H1 (cell line): ENCODE results near the gene HMCN2. TPM values are rescaled to one million over a fixed set of nuclear protein-coding genes. Genes with fewer than 3 reads are reported as not detected.

Source experiments
- CTCF ChIA-PET: fragments of 300-600 bp; sonication (Branson Sonifier 250); formaldehyde crosslinking; loops from one replicate; lab custom pipeline; 2021; ENCODE audit not compliant: partially characterized antibody; lab: Charles Lee
- POLR2A ChIA-PET: fragments of 300-600 bp; sonication (Branson Sonifier 250); formaldehyde crosslinking; loops from one replicate; lab custom pipeline; 2021; ENCODE audit warnings: inconsistent platforms; ENCODE audit not compliant: partially characterized antibody; lab: Charles Lee
- DNase-seq, 2 experiments: peaks; one replicate each; pipeline versions ENCODE4 v3.0.0 to v3.0.0-alpha.2; 2010 to 2022; ENCODE audit warnings: low spot score in 2 of 2, low read depth in 1 of 2, mixed read lengths in 1 of 2
- FAIRE-seq: peaks from 2 replicates; lab custom pipeline; 2011; peaks lifted over from hg19 to GRCh38; lab: Jason Lieb, UNC
- H2AFZ ChIP-seq: 2 replicates; pipeline ENCODE4 v1.8.1; 2012; ENCODE audit warnings: low read length, inconsistent platforms
- H2AK5ac ChIP-seq: 2 replicates; pipeline ENCODE4 v1.6.1; 2013; ENCODE audit warnings: low read depth, low read length
- H2BK120ac ChIP-seq: replicated peaks from 2 replicates; pipeline ENCODE3; 2013; ENCODE audit warnings: low read depth, low read length, inconsistent platforms
- H2BK12ac ChIP-seq: 2 replicates; pipeline ENCODE4 v1.6.1; 2013; ENCODE audit warnings: low read depth, low read length
- H2BK15ac ChIP-seq: 2 replicates; pipeline ENCODE4 v1.6.1; 2013; ENCODE audit warnings: low read length
- H2BK20ac ChIP-seq: 2 replicates; pipeline ENCODE4 v1.6.1; 2013; ENCODE audit warnings: low read length
- H2BK5ac ChIP-seq: 2 replicates; pipeline ENCODE4 v1.6.1; 2013; ENCODE audit warnings: low read depth, low read length
- H3K14ac ChIP-seq: 2 replicates; pipeline ENCODE4 v1.6.1; 2013; ENCODE audit warnings: inconsistent platforms; ENCODE audit not compliant: insufficient read length
- H3K18ac ChIP-seq: 2 replicates; pipeline ENCODE4 v1.6.1; 2013; ENCODE audit warnings: low read length; ENCODE audit errors: extremely low read depth
- H3K23ac ChIP-seq: 2 replicates; pipeline ENCODE4 v1.6.1; 2013; ENCODE audit warnings: inconsistent platforms; ENCODE audit not compliant: insufficient read length
- H3K23me2 ChIP-seq: 2 replicates; pipeline ENCODE4 v1.6.1; 2013; ENCODE audit warnings: low read depth, low read length
- H3K27ac ChIP-seq: 2 replicates; pipeline ENCODE4 v1.6.1; 2011; ENCODE audit warnings: low read depth, low read length, inconsistent platforms
- H3K27me3 ChIP-seq, 4 experiments: replicated peaks in 1 of 4; 1 replicate in 1 of 4; 2 replicates in 3 of 4; pipeline versions ENCODE4 v1.6.1 to v1.8.1; 2011 to 2013; ENCODE audit warnings: low read length in 3 of 4, mild to moderate bottlenecking in 3 of 4, inconsistent platforms in 2 of 4, mixed read lengths in 2 of 4, moderate library complexity in 1 of 4; ENCODE audit not compliant: control insufficient read depth in 3 of 4, insufficient read depth in 3 of 4; ENCODE audit errors: extremely low read depth in 1 of 4
- H3K36me3 ChIP-seq, 4 experiments: 2 replicates each; pipeline versions ENCODE4 v1.6.1 to v1.8.1; 2011 to 2013; ENCODE audit warnings: mild to moderate bottlenecking in 4 of 4, low read length in 3 of 4, moderate library complexity in 2 of 4, control low read depth in 1 of 4, inconsistent platforms in 1 of 4; ENCODE audit not compliant: insufficient read depth in 4 of 4, control insufficient read depth in 2 of 4
- H3K4ac ChIP-seq: replicated peaks from 2 replicates; pipeline ENCODE3; 2013; ENCODE audit warnings: low read length, low read depth, mixed read lengths, inconsistent platforms; ENCODE audit not compliant: insufficient read length
- H3K4me1 ChIP-seq, 4 experiments: replicated peaks in 1 of 4; 1 replicate in 1 of 4; 2 replicates in 3 of 4; pipeline versions ENCODE4 v1.6.1 to v1.8.1; 2011 to 2013; ENCODE audit warnings: low read length in 3 of 4, inconsistent platforms in 2 of 4, mixed read lengths in 1 of 4; ENCODE audit not compliant: insufficient read depth in 4 of 4, control insufficient read depth in 3 of 4
- H3K4me2 ChIP-seq, 2 experiments: 2 replicates each; pipeline versions ENCODE4 v1.6.1 to v1.8.1; 2011 to 2013; ENCODE audit warnings: low read depth in 2 of 2, low read length in 2 of 2, control low read depth in 1 of 2, inconsistent platforms in 1 of 2, mild to moderate bottlenecking in 1 of 2; ENCODE audit not compliant: insufficient read depth in 1 of 2
- H3K4me3 ChIP-seq, 4 experiments: fragments of 200-600, 300-600 bp in 1 of 4; sonication (generic), shearing (Covaris generic), sonication (Bioruptor Twin) in 1 of 4; 2 replicates each; pipeline versions ENCODE4 v1.5.1 to v1.8.1; 2011 to 2016; ENCODE audit warnings: low read length in 4 of 4, low read depth in 3 of 4, control low read depth in 2 of 4, inconsistent platforms in 2 of 4, mild to moderate bottlenecking in 2 of 4, mixed read lengths in 1 of 4, moderate library complexity in 1 of 4; ENCODE audit not compliant: insufficient read depth in 2 of 4; ENCODE audit errors: extremely low read depth in 1 of 4
- H3K56ac ChIP-seq: replicated peaks from 2 replicates; pipeline ENCODE3; 2013; ENCODE audit warnings: low read depth, mild to moderate bottlenecking, mixed read lengths, low read length, inconsistent platforms; ENCODE audit not compliant: insufficient read length
- H3K79me1 ChIP-seq: 2 replicates; pipeline ENCODE4 v1.6.1; 2013; ENCODE audit warnings: low read depth, low read length, control low read depth
- H3K79me2 ChIP-seq, 2 experiments: 2 replicates each; pipeline versions ENCODE4 v1.6.1 to v1.8.1; 2012 to 2013; ENCODE audit warnings: low read length in 2 of 2, mild to moderate bottlenecking in 2 of 2, inconsistent platforms in 1 of 2; ENCODE audit not compliant: insufficient read depth in 2 of 2, control insufficient read depth in 1 of 2
- H3K9ac ChIP-seq, 4 experiments: replicated peaks in 1 of 4; 1 replicate in 1 of 4; 2 replicates in 3 of 4; pipeline versions ENCODE4 v1.6.1 to v1.8.1; 2011 to 2013; ENCODE audit warnings: low read depth in 3 of 4, low read length in 3 of 4, control low read depth in 2 of 4, mild to moderate bottlenecking in 2 of 4, moderate library complexity in 2 of 4, inconsistent platforms in 1 of 4; ENCODE audit errors: extremely low read depth in 1 of 4
- H3K9me3 ChIP-seq, 2 experiments: 2 replicates each; pipeline versions ENCODE4 v1.6.1 to v1.8.1; 2012 to 2013; ENCODE audit warnings: mild to moderate bottlenecking in 2 of 2, moderate library complexity in 2 of 2, control low read depth in 1 of 2, inconsistent platforms in 1 of 2, low read depth in 1 of 2, low read length in 1 of 2, mixed read lengths in 1 of 2; ENCODE audit not compliant: insufficient read depth in 2 of 2
- H4K20me1 ChIP-seq, 2 experiments: replicated peaks in 1 of 2; 2 replicates each; pipeline versions ENCODE3 to v1.8.1; 2011 to 2013; ENCODE audit warnings: inconsistent platforms in 2 of 2, low read length in 2 of 2, mild to moderate bottlenecking in 1 of 2; ENCODE audit not compliant: insufficient read depth in 2 of 2, control insufficient read depth in 1 of 2
- H4K5ac ChIP-seq: 2 replicates; pipeline ENCODE4 v1.6.1; 2013; ENCODE audit warnings: low read length, low read depth, mixed read lengths, inconsistent platforms; ENCODE audit not compliant: insufficient read length
- H4K8ac ChIP-seq: 2 replicates; pipeline ENCODE4 v1.8.0; 2013; ENCODE audit warnings: mild to moderate bottlenecking, moderate library complexity, low read length, inconsistent platforms; ENCODE audit not compliant: insufficient read depth; ENCODE audit errors: extremely low read depth
- H4K91ac ChIP-seq: replicated peaks from 2 replicates; pipeline ENCODE3; 2013; ENCODE audit warnings: low read length, mixed read lengths, inconsistent platforms; ENCODE audit not compliant: insufficient read length
- ASH2L ChIP-seq: fragments of 200-600, 300-600 bp; sonication (generic); IDR thresholded peaks from one replicate; pipeline ENCODE4 v1.7.1; 2017; ENCODE audit warnings: low read length
- CHD1 ChIP-seq: IDR thresholded peaks from 2 replicates; pipeline ENCODE4 v1.6.1; 2012; ENCODE audit warnings: low read depth, low read length, improper control_type of control experiment
- EGR1 ChIP-seq: IDR thresholded peaks from 2 replicates; pipeline ENCODE4 v1.6.1; 2011; ENCODE audit warnings: low read depth, low read length, borderline replicate concordance
- FOSL1 ChIP-seq: IDR thresholded peaks from 2 replicates; pipeline ENCODE4 v1.6.1; 2011; ENCODE audit warnings: mild to moderate bottlenecking, low read depth, low read length, moderate library complexity; ENCODE audit not compliant: insufficient read depth
- HDAC6 ChIP-seq: IDR thresholded peaks from one replicate; pipeline ENCODE4 v1.7.1; 2012; ENCODE audit warnings: low read depth, mild to moderate bottlenecking, inconsistent platforms, low read length, moderate library complexity
- NRF1 ChIP-seq: IDR thresholded peaks from 2 replicates; pipeline ENCODE4 v1.6.1; 2011; ENCODE audit warnings: mild to moderate bottlenecking, low read depth, low read length, improper control_type of control experiment
- POLR2AphosphoS5 ChIP-seq: IDR thresholded peaks from 2 replicates; pipeline ENCODE4 v1.6.1; 2011; ENCODE audit warnings: low read depth, low read length
- RXRA ChIP-seq: IDR thresholded peaks from 2 replicates; pipeline ENCODE4 v1.6.1; 2011; ENCODE audit warnings: low read depth, mild to moderate bottlenecking, low read length, moderate library complexity; ENCODE audit not compliant: insufficient read depth
- SP1 ChIP-seq: IDR thresholded peaks from 2 replicates; pipeline ENCODE4 v1.6.1; 2011; ENCODE audit warnings: low read depth, low read length
- TEAD4 ChIP-seq: IDR thresholded peaks from 2 replicates; pipeline ENCODE4 v1.6.1; 2012; ENCODE audit warnings: low read depth, low read length, inconsistent platforms, mixed read lengths
- USF2 ChIP-seq: IDR thresholded peaks from 2 replicates; pipeline ENCODE4 v1.6.1; 2011; ENCODE audit warnings: low read length, improper control_type of control experiment
- WGBS, 2 experiments: shearing (Covaris generic) in 1 of 2; methylation state at CpG; one replicate each; pipeline versions ENCODE4 v1.1.6 to v1.1.7; 2013 to 2015; ENCODE audit warnings: low lambda C conversion rate in 2 of 2, mixed read lengths in 2 of 2, inconsistent platforms in 1 of 2, low coverage in 1 of 2, missing lambda C conversion rate in 1 of 2; ENCODE audit not compliant: insufficient replicate concordance in 2 of 2, insufficient coverage in 1 of 2, insufficient read length in 1 of 2; ENCODE audit errors: extremely low coverage in 1 of 2, missing lambda C conversion rate in 1 of 2; 5-methylcytosine and 5-hydroxymethylcytosine counted together
- polyA plus RNA-seq, 7 experiments: library from polyadenylated mRNA; depleted of rRNA in 3 of 7; stranded (reverse) in 5 of 7; unstranded in 2 of 7; fragments of >200 nt in 5 of 7; fragments of 200-250 nt in 2 of 7; gene quantifications; 1 replicate in 5 of 7; 2 replicates in 1 of 7; 4 replicates in 1 of 7; pipeline versions ENCODE4 v1.2.1 to v1.2.3, GENCODE V29; 2011 to 2013; ENCODE audit warnings: missing spikeins in 2 of 7, mixed read lengths in 2 of 7
- total RNA-seq: library from RNA; stranded (reverse); fragmentation: NEBNext Ultra II Directional; extraction: Animal tissue kit (Norgen Biotek cat#: 25700); gene quantifications from 2 replicates; pipeline ENCODE4 v1.2.1, GENCODE V29; 2021

Gene HMCN2
- total and polyA plus RNA-seq, 2 of the 8 experiments (the other 6 are each of a cell fraction or from before 2014, with no cell fraction given) = 5.0 to 9.1 TPM

GRCh38 chr9:130245474-130245873 is 20.1 kb upstream of the HMCN2 start:
- Histone ChIP-seq H3K4ac (no peak overlapping the region), H4K20me1 (no peaks in the 10 kb centered on the region), H3K27me3 (peaks cover 0 to 4% (median 0%) of the 10 kb centered on the region in 4 experiments; a peak in 2 of 7 replicates), H2BK15ac (no peak overlapping the region), H3K18ac (no peak overlapping the region), H2AK5ac (no peak overlapping the region), H3K9ac (no peak overlapping the region), H2BK120ac (no peak overlapping the region), H2BK12ac (no peak overlapping the region), H3K79me2 (no peaks in the 10 kb centered on the region), H3K36me3 (no peaks in the 10 kb centered on the region), H4K8ac (no peak overlapping the region), H3K23ac (no peak overlapping the region), H3K23me2 (no peaks in the 10 kb centered on the region; the same call in 1 of the 2 replicates), H3K4me1 (peaks cover 0 to 5% (median 2%) of the 10 kb centered on the region in 4 experiments; a peak in 2 of 7 replicates), H2BK20ac (no peak overlapping the region), H4K5ac (no peak overlapping the region), H4K91ac (no peak overlapping the region), H3K14ac (no peak overlapping the region), H3K9me3 (no peaks in the 10 kb centered on the region), H3K79me1 (no peaks in the 10 kb centered on the region), H2BK5ac (no peak overlapping the region), H3K56ac (no peak overlapping the region), H3K4me2 (no peak overlapping the region), H3K27ac (no peak overlapping the region), H2AFZ (no peak overlapping the region), H3K4me3 (no peak overlapping the region)
- WGBS, 2 experiments = 92% methylated on average over 7 of the region's 11 CpGs; no CpG with 5 or more reads in 1 of the 2 experiments
- TF ChIP-seq RXRA = no peak
- no peak for TF ChIP-seq EGR1
- no peak for TF ChIP-seq ASH2L
- TF ChIP-seq SP1 = no peak
- no peak for TF ChIP-seq FOSL1
- TF ChIP-seq USF2 = no peak
- no peak for TF ChIP-seq POLR2AphosphoS5
- no peak for TF ChIP-seq TEAD4
- no peak for TF ChIP-seq NRF1
- TF ChIP-seq CHD1 = no peak
- no peak for TF ChIP-seq HDAC6
- FAIRE-seq (no peak), DNase-seq (no peak)
- CTCF ChIA-PET = interaction anchor here (1.1 to 10.0 kb wide), 9 partner anchors 10 to 138 kb away, joined by 3 to 63 read pairs (median 8); no protein-coding TSS in a partner anchor
- POLR2A ChIA-PET = no interaction called here
